HG03378 (cell line): Measurements from ENCODE around the gene AIG1.
A peak's percentile ranks its signal among the peaks of the same experiment; 100 is the strongest.

ENCODE experiments used
- ATAC-seq: cut with Tn5 transposase; IDR thresholded peaks from one replicate; pipeline ENCODE4 v1.9.1; 2021; ENCODE audit warnings: mild to moderate bottlenecking, moderate library complexity; ENCODE audit not compliant: unreplicated experiment

AIG1 gene

GRCh38 chr6:143356101-143356880 is 295.6 kb downstream of the AIG1 start:
- ATAC-seq = no peak

DNA sequence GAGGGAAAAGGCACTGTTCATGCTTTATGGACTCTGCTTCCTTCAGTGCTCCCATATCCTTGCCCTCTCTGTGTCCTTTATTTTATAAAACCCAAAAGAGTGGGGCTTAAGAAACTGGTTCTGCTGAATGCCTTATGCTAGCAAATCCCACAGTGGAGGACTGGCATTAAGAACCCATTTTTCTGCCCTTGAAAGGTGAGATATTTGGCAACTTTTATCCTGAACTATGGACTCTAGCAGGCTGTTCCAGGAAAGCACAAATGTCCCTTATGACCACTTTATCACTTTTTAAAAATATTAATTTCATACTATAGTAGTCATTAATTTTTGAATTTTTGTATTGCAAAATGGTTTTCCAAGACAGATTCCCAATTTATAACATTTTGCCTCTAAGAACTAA is 296.5 kb downstream of the AIG1 start:
- ATAC-seq = no peak

- no peak for ATAC-seq
These were observed 297.0 kb downstream of the AIG1 start for GRCh38 chr6:143357561-143358255.

- no peak for ATAC-seq
These were observed 301.0 kb downstream of the AIG1 start for GRCh38 chr6:143361536-143362191.

GRCh38 chr6:143362192-143362558 is 301.5 kb downstream of the AIG1 start:
- no peak for ATAC-seq

DNA sequence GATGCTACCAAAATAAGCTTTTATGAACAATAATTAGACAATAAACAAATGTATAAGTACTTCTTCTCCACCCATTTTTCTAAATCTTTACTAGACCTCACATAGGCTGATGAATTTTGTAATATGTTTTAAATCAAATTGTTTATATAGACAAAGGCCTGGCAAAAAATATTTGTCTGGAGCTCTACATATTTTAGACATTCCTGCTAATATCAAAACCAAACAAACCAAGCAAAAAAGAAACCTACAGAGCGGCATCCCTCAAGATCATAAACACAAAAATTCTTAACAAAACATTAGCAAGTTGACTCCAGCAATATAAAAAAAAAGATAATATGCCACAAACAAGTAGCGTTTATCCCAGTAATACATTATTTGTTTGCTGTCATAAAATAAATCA is 302.6 kb downstream of the AIG1 start:
- ATAC-seq = no peak

DNA sequence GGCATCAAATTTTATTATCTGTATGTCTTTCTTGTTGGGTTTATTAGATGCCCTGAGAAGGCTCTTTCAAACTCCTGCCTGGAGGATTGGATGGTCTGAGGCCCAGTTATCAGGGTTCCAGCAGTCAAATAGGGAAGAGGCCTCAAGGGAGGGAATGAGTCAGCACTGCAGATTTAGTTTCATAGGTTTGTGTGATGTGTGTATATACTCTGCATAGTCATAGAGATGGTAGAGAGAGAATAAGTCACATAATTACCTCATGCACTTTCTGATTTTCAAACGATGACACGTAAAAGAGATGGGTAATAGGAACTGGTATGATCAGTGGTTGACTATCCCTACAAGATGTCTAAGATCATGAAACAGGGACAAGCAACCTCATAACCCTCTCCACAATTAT is 307.7 kb downstream of the AIG1 start:
- peak; percentile 99 for ATAC-seq

DNA sequence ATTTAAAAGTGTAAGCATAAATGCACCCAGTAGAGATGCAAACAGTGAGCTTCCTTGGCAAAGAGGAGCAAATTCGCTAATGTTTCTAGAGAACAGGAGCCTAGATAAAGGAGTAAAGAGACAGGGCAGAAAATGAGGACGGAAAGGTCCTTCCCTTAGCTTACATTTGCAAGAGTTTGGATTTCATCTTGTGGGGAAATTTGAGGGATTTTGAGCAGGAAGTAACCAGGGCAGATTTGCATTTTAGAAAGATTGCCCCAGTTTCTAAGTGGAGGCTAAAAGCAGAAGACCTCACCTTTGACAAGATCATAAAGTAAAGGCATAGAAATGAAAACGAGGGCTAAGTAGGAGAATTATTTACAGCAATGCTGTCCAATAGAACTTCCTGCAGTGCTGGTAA is 309.3 kb downstream of the AIG1 start:
- no peak for ATAC-seq

DNA sequence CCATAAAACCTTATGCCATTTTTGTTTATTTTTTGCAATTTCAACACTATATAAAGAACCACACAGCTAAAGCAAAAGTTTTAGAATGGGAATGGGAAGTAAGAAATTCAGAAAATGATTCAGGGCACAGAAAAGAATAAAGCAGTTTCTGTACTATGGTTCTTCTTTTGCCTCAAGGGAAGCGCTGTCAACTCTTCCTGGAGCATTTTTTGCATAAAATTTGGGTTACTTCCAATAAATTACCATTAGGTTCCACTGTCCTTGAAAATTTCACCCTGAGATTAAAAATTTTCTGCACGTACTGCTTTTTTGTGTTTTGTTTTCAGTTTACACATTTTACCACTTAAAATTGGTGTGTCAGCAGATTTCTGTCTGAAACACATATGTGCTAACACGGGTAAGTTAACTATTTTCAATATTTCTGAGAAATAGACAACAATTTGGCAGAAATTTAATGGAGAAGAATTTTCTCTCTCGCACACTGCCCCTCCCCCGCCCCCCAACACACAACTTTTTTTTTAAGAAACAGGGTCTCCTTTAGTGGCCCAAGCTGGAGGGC is 310.2 kb downstream of the AIG1 start:
- ATAC-seq = no peak

GRCh38 chr6:143372199-143372882 is 311.7 kb downstream of the AIG1 start:
- no peak for ATAC-seq

- ATAC-seq = no peak
These were observed 313.3 kb downstream of the AIG1 start for GRCh38 chr6:143374014-143374413.

- ATAC-seq = no peak
These were observed 314.4 kb downstream of the AIG1 start for GRCh38 chr6:143375022-143375585.

GRCh38 chr6:143376375-143376774 is 315.7 kb downstream of the AIG1 start:
- no peak for ATAC-seq

- ATAC-seq = no peak
These were observed 316.2 kb downstream of the AIG1 start for GRCh38 chr6:143376861-143377260.

- ATAC-seq = no peak
These were observed 324.9 kb downstream of the AIG1 start for GRCh38 chr6:143385636-143386035.

GRCh38 chr6:143390278-143390677 is 329.6 kb downstream of the AIG1 start:
- no peak for ATAC-seq
